SU-DHL-6 (cell line): ENCODE measurements around the gene MYLK.

Experiments used
- H2AFZ ChIP-seq: fragments of 200-600 bp; sonication (generic); 2 replicates; pipeline ENCODE4 v1.6.1; 2014; ENCODE audit warnings: low read depth, mild to moderate bottlenecking, moderate library complexity, mixed read lengths, antibody characterized with exemption, low read length; ENCODE audit not compliant: severe bottlenecking
- H3F3A ChIP-seq: fragments of 200-600 bp; shearing (Covaris generic); 2 replicates; pipeline ENCODE4 v1.6.0; 2016; ENCODE audit warnings: antibody characterized with exemption, mild to moderate bottlenecking; ENCODE audit not compliant: insufficient read depth
- H3K27ac ChIP-seq: fragments of 200-600 bp; sonication (generic); 2 replicates; pipeline ENCODE4 v1.5.1; 2016; ENCODE audit warnings: low read depth, mild to moderate bottlenecking, low read length, moderate library complexity, mixed read lengths
- H3K27me3 ChIP-seq: fragments of 200-600 bp; sonication (generic), shearing (Covaris generic); 2 replicates; pipeline ENCODE4 v1.6.0; 2014; ENCODE audit warnings: mild to moderate bottlenecking, low read length
- H3K36me3 ChIP-seq: fragments of 200-600 bp; sonication (generic); 2 replicates; pipeline ENCODE4 v1.6.1; 2014; ENCODE audit warnings: mild to moderate bottlenecking, low read length, mixed read lengths
- H3K4me2 ChIP-seq: fragments of 300-600, 200-600 bp; shearing (Covaris generic), sonication (generic); 2 replicates; pipeline ENCODE4 v1.6.0; 2014; ENCODE audit warnings: low read length, low read depth, mild to moderate bottlenecking; ENCODE audit not compliant: poor library complexity, severe bottlenecking
- H3K4me3 ChIP-seq: fragments of 200-600 bp; sonication (generic); 2 replicates; pipeline ENCODE4 v1.5.1; 2014; ENCODE audit warnings: antibody characterized with exemption, low read length, mild to moderate bottlenecking, mixed read lengths; ENCODE audit not compliant: insufficient read depth, poor library complexity, severe bottlenecking
- H3K79me2 ChIP-seq: fragments of 200-600 bp; sonication (generic); 2 replicates; pipeline ENCODE4 v1.6.1; 2014; ENCODE audit warnings: mild to moderate bottlenecking, low read length, moderate library complexity; ENCODE audit not compliant: insufficient read depth
- H3K9ac ChIP-seq: fragments of 200-600 bp; sonication (generic); 2 replicates; pipeline ENCODE4 v1.7.0; 2014; ENCODE audit warnings: mild to moderate bottlenecking, low read length
- H3K9me2 ChIP-seq: fragments of 200-600 bp; sonication (generic); replicated peaks from 2 replicates; pipeline ENCODE4 v1.6.1; 2014; ENCODE audit warnings: low read length; ENCODE audit not compliant: insufficient read depth
- H3K9me3 ChIP-seq: fragments of 200-600 bp; sonication (generic); 2 replicates; pipeline ENCODE4 v1.6.1; 2014; ENCODE audit warnings: low read length, mixed read lengths; ENCODE audit not compliant: insufficient read depth
- H4K20me1 ChIP-seq: fragments of 200-600 bp; sonication (generic); 2 replicates; pipeline ENCODE4 v1.6.1; 2014; ENCODE audit warnings: low read depth, mild to moderate bottlenecking, antibody characterized with exemption, low read length, moderate library complexity, mixed read lengths
- EZH2phosphoT487 ChIP-seq: fragments of 200-600 bp; sonication (generic), shearing (Covaris generic); conservative IDR thresholded peaks from 2 replicates; pipeline ENCODE4 v1.6.1; 2018; ENCODE audit warnings: mild to moderate bottlenecking, antibody characterized with exemption, low read length, moderate library complexity, mixed read lengths
- TF ChIP-seq, protein P1 (sequence below): fragments of 200-600 bp; sonication (generic); IDR thresholded peaks from one replicate; pipeline ENCODE4 v1.5.1; 2017; ENCODE audit warnings: antibody characterized with exemption, mild to moderate bottlenecking, low read length, moderate library complexity; ENCODE audit not compliant: insufficient read depth, poor library complexity, severe bottlenecking

The MYLK gene

DNA sequence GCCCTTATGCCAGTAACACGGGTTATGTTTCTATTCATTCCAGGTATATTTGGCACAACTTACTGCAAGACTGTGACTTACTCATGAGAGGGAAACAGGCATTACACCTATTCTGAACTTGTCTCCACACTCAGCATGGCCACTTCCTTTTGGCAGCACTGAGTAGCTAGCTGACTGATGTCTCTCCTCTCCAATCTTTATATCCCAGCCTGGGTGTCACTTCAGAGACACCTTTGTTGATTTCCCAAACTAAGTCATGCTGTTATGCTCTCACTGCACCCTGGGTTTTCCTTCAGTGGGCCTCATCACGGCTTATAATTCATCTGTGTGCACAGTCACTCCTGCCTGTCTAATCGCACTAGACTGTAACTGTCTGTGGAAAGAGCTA is 114.8 kb downstream of the MYLK start:
- H3K9ac ChIP-seq, result no peak overlapping the region
- no peak overlapping the region for H3K27ac ChIP-seq
- no peaks in the 10 kb centered on the region for H3F3A ChIP-seq
- no peak overlapping the region for H3K4me2 ChIP-seq
- no peaks in the 10 kb centered on the region for H3K79me2 ChIP-seq
- no peaks in the 10 kb centered on the region for H4K20me1 ChIP-seq
- no peaks in the 10 kb centered on the region for H3K9me2 ChIP-seq
- H3K4me3 ChIP-seq, result no peak overlapping the region
- H3K27me3 ChIP-seq, result no peaks in the 10 kb centered on the region
- no peaks in the 10 kb centered on the region for H3K9me3 ChIP-seq
- TF ChIP-seq EZH2phosphoT487, result no peak
- TF ChIP-seq, protein P1, sequence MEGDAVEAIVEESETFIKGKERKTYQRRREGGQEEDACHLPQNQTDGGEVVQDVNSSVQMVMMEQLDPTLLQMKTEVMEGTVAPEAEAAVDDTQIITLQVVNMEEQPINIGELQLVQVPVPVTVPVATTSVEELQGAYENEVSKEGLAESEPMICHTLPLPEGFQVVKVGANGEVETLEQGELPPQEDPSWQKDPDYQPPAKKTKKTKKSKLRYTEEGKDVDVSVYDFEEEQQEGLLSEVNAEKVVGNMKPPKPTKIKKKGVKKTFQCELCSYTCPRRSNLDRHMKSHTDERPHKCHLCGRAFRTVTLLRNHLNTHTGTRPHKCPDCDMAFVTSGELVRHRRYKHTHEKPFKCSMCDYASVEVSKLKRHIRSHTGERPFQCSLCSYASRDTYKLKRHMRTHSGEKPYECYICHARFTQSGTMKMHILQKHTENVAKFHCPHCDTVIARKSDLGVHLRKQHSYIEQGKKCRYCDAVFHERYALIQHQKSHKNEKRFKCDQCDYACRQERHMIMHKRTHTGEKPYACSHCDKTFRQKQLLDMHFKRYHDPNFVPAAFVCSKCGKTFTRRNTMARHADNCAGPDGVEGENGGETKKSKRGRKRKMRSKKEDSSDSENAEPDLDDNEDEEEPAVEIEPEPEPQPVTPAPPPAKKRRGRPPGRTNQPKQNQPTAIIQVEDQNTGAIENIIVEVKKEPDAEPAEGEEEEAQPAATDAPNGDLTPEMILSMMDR, result no peak
- H2AFZ ChIP-seq, result no peak overlapping the region
- H3K36me3 ChIP-seq, result no peaks in the 10 kb centered on the region

DNA sequence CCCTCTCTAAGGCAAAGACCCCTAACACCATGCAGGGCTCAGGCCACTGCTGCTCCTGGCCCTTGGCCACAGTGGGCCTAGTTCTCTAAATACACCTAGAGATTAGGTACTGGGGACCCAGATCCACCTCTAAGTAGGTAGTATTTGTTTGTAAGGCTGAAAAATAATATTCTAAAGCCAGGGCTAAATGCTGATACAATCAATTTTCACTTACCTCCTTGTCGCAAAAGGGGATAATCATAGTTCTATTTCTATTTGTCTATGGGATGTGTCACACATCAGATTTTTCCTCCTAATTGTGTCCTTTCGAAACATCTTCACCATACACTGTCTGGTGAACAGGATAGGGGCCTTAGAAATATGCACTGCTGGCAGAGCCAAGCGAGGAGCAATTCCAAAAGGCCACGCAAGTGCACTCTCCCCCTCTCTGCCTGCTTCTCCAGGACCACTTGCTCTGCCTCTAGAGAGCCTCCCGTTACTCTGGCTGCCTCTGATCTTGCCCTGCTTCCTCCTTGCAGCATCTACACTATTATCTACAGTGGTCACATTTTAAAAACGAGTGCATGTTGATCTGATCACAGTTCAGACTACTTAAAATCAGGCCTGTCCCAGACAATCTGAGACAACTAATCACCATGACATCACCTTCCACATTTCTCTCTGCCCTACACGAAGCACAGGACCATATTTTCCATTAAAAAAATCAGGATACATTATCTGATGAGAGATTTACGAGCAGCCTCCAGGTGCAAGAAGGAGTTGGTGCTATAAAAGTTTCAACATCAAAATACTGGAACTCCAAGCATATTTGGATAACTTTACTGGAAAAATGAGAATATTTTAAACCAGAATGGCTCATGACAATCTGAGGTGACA is 115.4 kb downstream of the MYLK start:
- H3K36me3 ChIP-seq, result no peaks in the 10 kb centered on the region
- no peaks in the 10 kb centered on the region for H3K27me3 ChIP-seq
- no peak for TF ChIP-seq EZH2phosphoT487
- TF ChIP-seq, protein P1, result no peak
- H3K9ac ChIP-seq, result no peak overlapping the region
- no peaks in the 10 kb centered on the region for H3K9me2 ChIP-seq
- no peak overlapping the region for H3K27ac ChIP-seq
- no peaks in the 10 kb centered on the region for H3F3A ChIP-seq
- no peaks in the 10 kb centered on the region for H3K79me2 ChIP-seq
- no peaks in the 10 kb centered on the region for H4K20me1 ChIP-seq
- no peak overlapping the region for H3K4me2 ChIP-seq
- H2AFZ ChIP-seq, result no peak overlapping the region
- no peaks in the 10 kb centered on the region for H3K9me3 ChIP-seq
- H3K4me3 ChIP-seq, result no peak overlapping the region

DNA sequence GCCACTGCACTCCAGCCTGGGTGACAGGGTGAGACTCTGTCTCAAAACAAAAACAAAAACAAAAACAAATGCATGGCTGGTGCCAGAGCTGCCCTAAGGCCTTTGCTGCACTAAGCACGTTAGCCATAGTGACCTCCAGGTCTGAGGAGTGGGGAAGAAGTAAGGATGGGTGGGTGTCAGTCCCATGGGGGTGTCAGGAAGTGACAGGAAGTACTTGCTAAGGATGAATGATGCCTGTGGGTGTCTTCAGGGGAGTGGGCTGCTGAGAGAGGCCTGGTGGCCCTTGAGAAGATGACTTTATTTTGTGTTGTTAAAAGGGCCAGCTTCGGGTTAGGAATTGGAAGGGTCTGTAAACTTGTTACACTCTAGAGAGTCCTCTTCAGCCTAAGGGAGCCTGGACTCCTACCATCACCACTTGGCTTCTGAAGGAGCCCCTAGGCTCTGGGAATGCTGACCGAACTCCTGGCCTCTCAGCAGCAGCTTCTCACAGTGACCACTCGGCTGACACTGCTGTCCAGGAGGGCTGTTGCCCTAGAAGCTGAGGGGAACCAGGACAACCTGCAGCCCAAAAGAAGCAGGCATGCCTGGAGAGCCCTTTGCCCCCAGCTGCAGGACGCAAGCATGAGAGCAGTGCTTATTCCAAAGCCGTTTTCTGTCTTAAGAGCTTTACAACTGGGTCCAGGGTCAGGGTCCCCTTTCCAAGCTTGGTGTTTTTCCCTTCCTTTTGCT is 116.4 kb downstream of the MYLK start:
- no peak overlapping the region for H3K4me2 ChIP-seq
- H3K4me3 ChIP-seq, result no peak overlapping the region
- TF ChIP-seq EZH2phosphoT487, result no peak
- TF ChIP-seq, protein P1, result no peak
- H3K9me3 ChIP-seq, result no peaks in the 10 kb centered on the region
- H3K9ac ChIP-seq, result no peak overlapping the region
- H3K36me3 ChIP-seq, result no peaks in the 10 kb centered on the region
- no peaks in the 10 kb centered on the region for H3K27me3 ChIP-seq
- no peaks in the 10 kb centered on the region for H3F3A ChIP-seq
- no peaks in the 10 kb centered on the region for H4K20me1 ChIP-seq
- no peaks in the 10 kb centered on the region for H3K79me2 ChIP-seq
- H2AFZ ChIP-seq, result no peak overlapping the region
- no peak overlapping the region for H3K27ac ChIP-seq
- no peaks in the 10 kb centered on the region for H3K9me2 ChIP-seq
